ENCODE measurements around the gene HOXB3.

HOXB3 gene

DNA sequence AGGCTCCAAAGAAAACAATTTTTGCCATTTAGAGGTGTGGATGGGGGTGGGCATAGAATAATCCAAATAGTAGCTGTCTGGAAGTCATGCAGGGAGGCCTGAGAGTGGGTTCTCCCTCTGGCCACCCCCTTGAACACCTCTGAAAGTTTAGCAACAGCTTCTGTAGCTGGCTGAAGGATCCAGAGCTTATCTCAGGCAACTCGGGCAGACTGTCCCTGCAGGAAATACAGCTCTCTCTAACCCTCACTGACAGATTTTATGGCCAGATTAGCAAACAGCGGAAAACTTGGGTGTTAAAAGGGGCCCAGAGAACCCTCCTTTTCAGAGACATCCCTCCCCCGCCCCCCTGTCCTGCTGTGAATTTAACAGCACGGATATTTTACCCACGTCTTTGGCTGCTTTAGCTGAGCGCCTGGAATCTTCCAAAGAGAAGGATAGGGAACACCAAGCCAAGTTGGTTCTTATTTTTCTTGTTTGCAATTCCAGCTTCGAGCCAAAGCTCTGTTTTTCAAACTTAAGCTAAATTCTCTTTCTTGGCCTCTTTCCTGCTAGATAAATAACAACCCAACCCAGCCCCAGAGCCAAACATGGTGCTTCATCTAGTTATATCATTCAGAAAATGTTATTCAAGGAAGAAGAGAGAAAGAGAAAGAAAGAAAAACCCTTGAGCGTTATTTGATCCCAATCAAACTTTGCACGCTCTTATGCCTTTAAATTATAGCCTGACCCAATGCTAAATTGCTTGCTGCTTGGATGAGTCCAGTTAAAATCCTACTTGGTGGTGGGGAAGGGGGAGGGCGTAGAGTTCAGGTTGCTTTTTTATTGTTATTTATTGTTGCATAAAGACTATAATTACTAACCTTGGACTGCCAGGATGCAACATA is 42.9 kb downstream of the HOXB3 start (continued):
- TF ChIP-seq, protein P1, sequence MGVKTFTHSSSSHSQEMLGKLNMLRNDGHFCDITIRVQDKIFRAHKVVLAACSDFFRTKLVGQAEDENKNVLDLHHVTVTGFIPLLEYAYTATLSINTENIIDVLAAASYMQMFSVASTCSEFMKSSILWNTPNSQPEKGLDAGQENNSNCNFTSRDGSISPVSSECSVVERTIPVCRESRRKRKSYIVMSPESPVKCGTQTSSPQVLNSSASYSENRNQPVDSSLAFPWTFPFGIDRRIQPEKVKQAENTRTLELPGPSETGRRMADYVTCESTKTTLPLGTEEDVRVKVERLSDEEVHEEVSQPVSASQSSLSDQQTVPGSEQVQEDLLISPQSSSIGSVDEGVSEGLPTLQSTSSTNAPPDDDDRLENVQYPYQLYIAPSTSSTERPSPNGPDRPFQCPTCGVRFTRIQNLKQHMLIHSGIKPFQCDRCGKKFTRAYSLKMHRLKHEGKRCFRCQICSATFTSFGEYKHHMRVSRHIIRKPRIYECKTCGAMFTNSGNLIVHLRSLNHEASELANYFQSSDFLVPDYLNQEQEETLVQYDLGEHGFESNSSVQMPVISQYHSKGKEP (tag by site-specific recombination; IDR thresholded peaks at IDR 0.05) = peak; percentile 84
- TF ChIP-seq ZNF248 (tag by site-specific recombination; IDR thresholded peaks at IDR 0.05) = no peak
- TF ChIP-seq, protein P2, sequence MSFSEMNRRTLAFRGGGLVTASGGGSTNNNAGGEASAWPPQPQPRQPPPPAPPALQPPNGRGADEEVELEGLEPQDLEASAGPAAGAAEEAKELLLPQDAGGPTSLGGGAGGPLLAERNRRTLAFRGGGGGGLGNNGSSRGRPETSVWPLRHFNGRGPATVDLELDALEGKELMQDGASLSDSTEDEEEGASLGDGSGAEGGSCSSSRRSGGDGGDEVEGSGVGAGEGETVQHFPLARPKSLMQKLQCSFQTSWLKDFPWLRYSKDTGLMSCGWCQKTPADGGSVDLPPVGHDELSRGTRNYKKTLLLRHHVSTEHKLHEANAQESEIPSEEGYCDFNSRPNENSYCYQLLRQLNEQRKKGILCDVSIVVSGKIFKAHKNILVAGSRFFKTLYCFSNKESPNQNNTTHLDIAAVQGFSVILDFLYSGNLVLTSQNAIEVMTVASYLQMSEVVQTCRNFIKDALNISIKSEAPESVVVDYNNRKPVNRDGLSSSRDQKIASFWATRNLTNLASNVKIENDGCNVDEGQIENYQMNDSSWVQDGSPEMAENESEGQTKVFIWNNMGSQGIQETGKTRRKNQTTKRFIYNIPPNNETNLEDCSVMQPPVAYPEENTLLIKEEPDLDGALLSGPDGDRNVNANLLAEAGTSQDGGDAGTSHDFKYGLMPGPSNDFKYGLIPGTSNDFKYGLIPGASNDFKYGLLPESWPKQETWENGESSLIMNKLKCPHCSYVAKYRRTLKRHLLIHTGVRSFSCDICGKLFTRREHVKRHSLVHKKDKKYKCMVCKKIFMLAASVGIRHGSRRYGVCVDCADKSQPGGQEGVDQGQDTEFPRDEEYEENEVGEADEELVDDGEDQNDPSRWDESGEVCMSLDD (tag by site-specific recombination; IDR thresholded peaks at IDR 0.05) = no peak
- no peak for TF ChIP-seq ZNF776 (tag by site-specific recombination; IDR thresholded peaks at IDR 0.05; ENCODE audit: borderline replicate concordance)
- TF ChIP-seq SETDB1 (IDR thresholded peaks at IDR 0.05; ENCODE audit: insufficient read length, low read length) = no peak
- TF ChIP-seq, protein P3, sequence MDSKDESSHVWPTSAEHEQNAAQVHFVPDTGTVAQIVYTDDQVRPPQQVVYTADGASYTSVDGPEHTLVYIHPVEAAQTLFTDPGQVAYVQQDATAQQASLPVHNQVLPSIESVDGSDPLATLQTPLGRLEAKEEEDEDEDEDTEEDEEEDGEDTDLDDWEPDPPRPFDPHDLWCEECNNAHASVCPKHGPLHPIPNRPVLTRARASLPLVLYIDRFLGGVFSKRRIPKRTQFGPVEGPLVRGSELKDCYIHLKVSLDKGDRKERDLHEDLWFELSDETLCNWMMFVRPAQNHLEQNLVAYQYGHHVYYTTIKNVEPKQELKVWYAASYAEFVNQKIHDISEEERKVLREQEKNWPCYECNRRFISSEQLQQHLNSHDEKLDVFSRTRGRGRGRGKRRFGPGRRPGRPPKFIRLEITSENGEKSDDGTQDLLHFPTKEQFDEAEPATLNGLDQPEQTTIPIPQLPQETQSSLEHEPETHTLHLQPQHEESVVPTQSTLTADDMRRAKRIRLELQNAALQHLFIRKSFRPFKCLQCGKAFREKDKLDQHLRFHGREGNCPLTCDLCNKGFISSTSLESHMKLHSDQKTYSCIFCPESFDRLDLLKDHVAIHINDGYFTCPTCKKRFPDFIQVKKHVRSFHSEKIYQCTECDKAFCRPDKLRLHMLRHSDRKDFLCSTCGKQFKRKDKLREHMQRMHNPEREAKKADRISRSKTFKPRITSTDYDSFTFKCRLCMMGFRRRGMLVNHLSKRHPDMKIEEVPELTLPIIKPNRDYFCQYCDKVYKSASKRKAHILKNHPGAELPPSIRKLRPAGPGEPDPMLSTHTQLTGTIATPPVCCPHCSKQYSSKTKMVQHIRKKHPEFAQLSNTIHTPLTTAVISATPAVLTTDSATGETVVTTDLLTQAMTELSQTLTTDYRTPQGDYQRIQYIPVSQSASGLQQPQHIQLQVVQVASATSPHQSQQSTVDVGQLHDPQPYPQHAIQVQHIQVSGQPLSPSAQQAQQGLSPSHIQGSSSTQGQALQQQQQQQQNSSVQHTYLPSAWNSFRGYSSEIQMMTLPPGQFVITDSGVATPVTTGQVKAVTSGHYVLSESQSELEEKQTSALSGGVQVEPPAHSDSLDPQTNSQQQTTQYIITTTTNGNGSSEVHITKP (tag by site-specific recombination; IDR thresholded peaks at IDR 0.05) = peak; percentile 95
- TF ChIP-seq WT1 (tag by site-specific recombination; IDR thresholded peaks at IDR 0.05) = peak; percentile 92
- no peak for TF ChIP-seq HOXD13 (CRISPR knock-in tag; IDR thresholded peaks at IDR 0.05; ENCODE audit: borderline replicate concordance)
- no peak for TF ChIP-seq ZNF274 (IDR thresholded peaks at IDR 0.05; ENCODE audit: low read length)
- no peak for TF ChIP-seq ZNF274 (tag by site-specific recombination; IDR thresholded peaks at IDR 0.05; ENCODE audit: borderline replicate concordance)
- no peak for TF ChIP-seq ZNF558 (tag by site-specific recombination; IDR thresholded peaks at IDR 0.05)
- TF ChIP-seq, protein P4, sequence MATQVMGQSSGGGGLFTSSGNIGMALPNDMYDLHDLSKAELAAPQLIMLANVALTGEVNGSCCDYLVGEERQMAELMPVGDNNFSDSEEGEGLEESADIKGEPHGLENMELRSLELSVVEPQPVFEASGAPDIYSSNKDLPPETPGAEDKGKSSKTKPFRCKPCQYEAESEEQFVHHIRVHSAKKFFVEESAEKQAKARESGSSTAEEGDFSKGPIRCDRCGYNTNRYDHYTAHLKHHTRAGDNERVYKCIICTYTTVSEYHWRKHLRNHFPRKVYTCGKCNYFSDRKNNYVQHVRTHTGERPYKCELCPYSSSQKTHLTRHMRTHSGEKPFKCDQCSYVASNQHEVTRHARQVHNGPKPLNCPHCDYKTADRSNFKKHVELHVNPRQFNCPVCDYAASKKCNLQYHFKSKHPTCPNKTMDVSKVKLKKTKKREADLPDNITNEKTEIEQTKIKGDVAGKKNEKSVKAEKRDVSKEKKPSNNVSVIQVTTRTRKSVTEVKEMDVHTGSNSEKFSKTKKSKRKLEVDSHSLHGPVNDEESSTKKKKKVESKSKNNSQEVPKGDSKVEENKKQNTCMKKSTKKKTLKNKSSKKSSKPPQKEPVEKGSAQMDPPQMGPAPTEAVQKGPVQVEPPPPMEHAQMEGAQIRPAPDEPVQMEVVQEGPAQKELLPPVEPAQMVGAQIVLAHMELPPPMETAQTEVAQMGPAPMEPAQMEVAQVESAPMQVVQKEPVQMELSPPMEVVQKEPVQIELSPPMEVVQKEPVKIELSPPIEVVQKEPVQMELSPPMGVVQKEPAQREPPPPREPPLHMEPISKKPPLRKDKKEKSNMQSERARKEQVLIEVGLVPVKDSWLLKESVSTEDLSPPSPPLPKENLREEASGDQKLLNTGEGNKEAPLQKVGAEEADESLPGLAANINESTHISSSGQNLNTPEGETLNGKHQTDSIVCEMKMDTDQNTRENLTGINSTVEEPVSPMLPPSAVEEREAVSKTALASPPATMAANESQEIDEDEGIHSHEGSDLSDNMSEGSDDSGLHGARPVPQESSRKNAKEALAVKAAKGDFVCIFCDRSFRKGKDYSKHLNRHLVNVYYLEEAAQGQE (tag by site-specific recombination; IDR thresholded peaks at IDR 0.05) = no peak
- TF ChIP-seq ZNF548 (tag by site-specific recombination; IDR thresholded peaks at IDR 0.05) = no peak
- TF ChIP-seq, protein P5, sequence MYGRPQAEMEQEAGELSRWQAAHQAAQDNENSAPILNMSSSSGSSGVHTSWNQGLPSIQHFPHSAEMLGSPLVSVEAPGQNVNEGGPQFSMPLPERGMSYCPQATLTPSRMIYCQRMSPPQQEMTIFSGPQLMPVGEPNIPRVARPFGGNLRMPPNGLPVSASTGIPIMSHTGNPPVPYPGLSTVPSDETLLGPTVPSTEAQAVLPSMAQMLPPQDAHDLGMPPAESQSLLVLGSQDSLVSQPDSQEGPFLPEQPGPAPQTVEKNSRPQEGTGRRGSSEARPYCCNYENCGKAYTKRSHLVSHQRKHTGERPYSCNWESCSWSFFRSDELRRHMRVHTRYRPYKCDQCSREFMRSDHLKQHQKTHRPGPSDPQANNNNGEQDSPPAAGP (tag by site-specific recombination; IDR thresholded peaks at IDR 0.05) = peak; percentile 92
- TF ChIP-seq ZNF624 (tag by site-specific recombination; IDR thresholded peaks at IDR 0.05) = no peak
- no peak for TF ChIP-seq ZNF768 (tag by site-specific recombination; IDR thresholded peaks at IDR 0.05)
- TF ChIP-seq, protein P6, sequence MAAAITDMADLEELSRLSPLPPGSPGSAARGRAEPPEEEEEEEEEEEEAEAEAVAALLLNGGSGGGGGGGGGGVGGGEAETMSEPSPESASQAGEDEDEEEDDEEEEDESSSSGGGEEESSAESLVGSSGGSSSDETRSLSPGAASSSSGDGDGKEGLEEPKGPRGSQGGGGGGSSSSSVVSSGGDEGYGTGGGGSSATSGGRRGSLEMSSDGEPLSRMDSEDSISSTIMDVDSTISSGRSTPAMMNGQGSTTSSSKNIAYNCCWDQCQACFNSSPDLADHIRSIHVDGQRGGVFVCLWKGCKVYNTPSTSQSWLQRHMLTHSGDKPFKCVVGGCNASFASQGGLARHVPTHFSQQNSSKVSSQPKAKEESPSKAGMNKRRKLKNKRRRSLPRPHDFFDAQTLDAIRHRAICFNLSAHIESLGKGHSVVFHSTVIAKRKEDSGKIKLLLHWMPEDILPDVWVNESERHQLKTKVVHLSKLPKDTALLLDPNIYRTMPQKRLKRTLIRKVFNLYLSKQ (tag by site-specific recombination; IDR thresholded peaks at IDR 0.05; ENCODE audit: borderline replicate concordance) = no peak
- peak; percentile 60; the same call in 1 of the 2 replicates for TF ChIP-seq ZNF2 (tag by site-specific recombination; IDR thresholded peaks at IDR 0.05)
- no peak for TF ChIP-seq ZNF174 (tag by site-specific recombination; IDR thresholded peaks at IDR 0.05)
- TF ChIP-seq GFI1B (tag by site-specific recombination; IDR thresholded peaks at IDR 0.05) = peak; percentile 79
- TF ChIP-seq ZNF585B (tag by site-specific recombination; IDR thresholded peaks at IDR 0.05) = no peak
- no peak for TF ChIP-seq ZNF416 (tag by site-specific recombination; IDR thresholded peaks at IDR 0.05)
- TF ChIP-seq ZEB2 (tag by site-specific recombination; IDR thresholded peaks at IDR 0.05) = no peak; the same call in 1 of the 2 replicates
- TF ChIP-seq ZXDB (tag by site-specific recombination; IDR thresholded peaks at IDR 0.05) = peak; percentile 94
- peak; percentile 100 for TF ChIP-seq SP7 (tag by site-specific recombination; IDR thresholded peaks at IDR 0.05)

Measured in HEK293 (cell line).